Activated CD4-positive, alpha-beta T cell treated with anti-CD3 and anti-CD28 coated beads, Interleukin-2, Interleukin-4, amounts not matched to agents 100 ng/mL and 50 ng/mL, durations not matched to agents 16 hours and 8 hours (primary cell): ENCODE data around the gene DOC2A.
"Not testable (repeated sequence)": the region's sequence is repeated elsewhere in the genome, so short reads cannot be mapped to it uniquely, and the experiment has no call there.

Experiments
- DNase-seq: peaks from one replicate; pipeline ENCODE4 v3.0.0-alpha.2; 2020; ENCODE audit warnings: low spot score

The DOC2A gene

GRCh38 chr16:29972992-29973383 lies 37.8 kb downstream of the DOC2A start:
- no peak for DNase-seq

- DNase-seq = no peak
These were observed 38.3 kb downstream of the DOC2A start for GRCh38 chr16:29972500-29972899.

DNA sequence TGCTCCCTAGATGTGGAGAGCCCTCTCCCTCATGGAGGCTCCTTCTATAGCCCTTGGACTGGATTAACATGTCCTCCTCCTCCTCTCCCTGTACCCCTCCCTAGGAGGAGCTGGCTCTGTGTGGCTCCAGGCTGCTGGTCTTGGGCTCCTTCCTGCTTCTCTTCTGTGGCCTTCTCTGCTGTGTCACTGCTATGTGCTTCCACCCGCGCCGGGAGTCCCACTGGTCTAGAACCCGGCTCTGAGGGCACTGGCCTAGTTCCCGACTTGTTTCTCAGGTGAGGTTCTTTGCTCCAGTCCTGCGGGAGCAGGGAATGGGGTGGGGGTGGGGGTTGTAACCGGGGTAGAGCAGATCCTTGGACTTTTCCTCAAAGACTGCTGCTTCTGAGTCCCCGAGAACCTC lies 39.5 kb downstream of the DOC2A start:
- no peak for DNase-seq

- no peak for DNase-seq
These were observed 42.6 kb downstream of the DOC2A start for GRCh38 chr16:29968205-29968604.

DNA sequence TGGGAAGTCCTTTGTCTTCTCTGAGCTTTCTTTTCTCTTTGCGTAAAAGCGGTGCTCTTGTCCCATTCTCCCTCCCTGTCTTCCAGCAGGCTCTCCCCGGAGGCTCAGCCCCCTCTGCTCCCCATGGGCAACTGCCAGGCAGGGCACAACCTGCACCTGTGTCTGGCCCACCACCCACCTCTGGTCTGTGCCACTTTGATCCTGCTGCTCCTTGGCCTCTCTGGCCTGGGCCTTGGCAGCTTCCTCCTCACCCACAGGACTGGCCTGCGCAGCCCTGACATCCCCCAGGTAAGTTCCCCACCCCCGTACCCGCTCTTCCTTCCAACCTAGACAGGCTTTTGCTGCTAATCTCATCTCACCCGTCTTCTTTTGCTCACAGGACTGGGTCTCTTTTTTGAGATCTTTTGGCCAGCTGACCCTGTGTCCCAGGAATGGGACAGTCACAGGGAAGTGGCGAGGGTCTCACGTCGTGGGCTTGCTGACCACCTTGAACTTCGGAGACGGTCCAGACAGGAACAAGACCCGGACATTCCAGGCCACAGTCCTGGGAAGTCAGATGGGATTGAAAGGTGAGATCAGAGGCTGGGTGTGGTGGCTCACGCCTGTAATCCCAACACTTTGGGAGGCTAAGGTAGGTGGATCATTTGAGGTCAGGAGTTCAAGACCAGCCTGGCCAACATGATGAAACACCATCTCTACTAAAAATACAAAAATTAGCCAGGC lies 47.6 kb downstream of the DOC2A start:
- DNase-seq = no peak

GRCh38 chr16:29962344-29962994 lies 48.4 kb downstream of the DOC2A start:
- no peak for DNase-seq

- peak; percentile 93 for DNase-seq
These were observed 49.1 kb downstream of the DOC2A start, which contains the start of gene TMEM219 for GRCh38 chr16:29961479-29962343. Gene TMEM219 (plus strand): TSS chr16:29962079. CDS start chr16:29963144, 1,065 bp downstream.

DNA sequence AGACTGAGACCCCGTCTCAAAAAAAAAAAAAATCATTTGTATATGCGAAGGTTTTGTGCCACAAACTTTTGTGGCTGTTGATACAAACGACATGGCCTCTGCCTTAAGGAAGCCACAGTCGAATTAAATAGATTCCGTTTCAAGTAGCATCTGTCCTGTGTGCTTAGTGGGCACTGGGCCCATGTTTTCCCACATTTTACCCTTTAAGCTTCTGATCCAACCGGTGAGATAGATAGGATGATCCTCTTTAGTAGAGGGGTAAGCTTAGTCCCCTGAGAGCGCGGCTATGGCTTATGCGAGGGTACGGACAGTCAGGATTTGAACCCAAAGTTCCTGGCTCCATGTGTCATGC lies 49.7 kb downstream of the DOC2A start:
- DNase-seq = no peak

DNA sequence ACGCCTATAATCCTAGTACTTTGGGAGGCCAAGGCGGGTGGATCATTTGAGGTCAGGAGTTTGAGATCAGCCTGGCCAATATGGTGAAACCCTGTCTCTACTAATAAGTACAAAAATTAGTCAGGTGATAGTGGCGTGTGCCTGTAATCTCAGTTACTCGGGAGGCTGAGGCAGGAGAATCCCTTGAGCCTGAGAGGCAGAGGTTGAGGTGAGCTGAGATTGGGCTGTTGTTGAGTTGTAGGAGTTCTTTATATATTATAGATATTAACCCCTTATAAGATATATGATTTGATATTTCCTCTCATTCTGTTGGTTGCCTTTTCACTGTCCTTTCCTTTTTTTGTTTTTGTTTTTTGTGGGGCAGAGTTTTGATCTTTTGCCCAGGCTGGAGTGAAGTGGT lies 51.0 kb downstream of the DOC2A start:
- not testable (repeated sequence) for DNase-seq

GRCh38 chr16:29959293-29959692 lies 51.5 kb downstream of the DOC2A start:
- no peak for DNase-seq

- DNase-seq = no peak
These were observed 52.1 kb downstream of the DOC2A start for GRCh38 chr16:29958756-29959155.
